A673 (cell line): ENCODE data around the gene KAZN. TPM values are rescaled to one million over a fixed set of nuclear protein-coding genes. Genes with fewer than 3 reads are reported as not detected.

Source experiments
- BruUV-seq: library from RNA; stranded (reverse); fragments of 400-500 nt; replicated peaks from 2 replicates; lab custom pipeline; 2021; lab: Mats Ljungman, UMichigan
- CTCF ChIA-PET: fragments of 300-600 bp; sonication (Branson Sonifier 250); formaldehyde crosslinking; loops from one replicate; lab custom pipeline; 2022; ENCODE audit warnings: antibody characterized with exemption; lab: Charles Lee
- POLR2A ChIA-PET: fragments of 300-600 bp; sonication (Branson Sonifier 250); formaldehyde crosslinking; loops from one replicate; lab custom pipeline; 2022; ENCODE audit warnings: antibody characterized with exemption; ENCODE audit not compliant: low non-redundant PET; lab: Charles Lee
- DNase-seq: peaks from one replicate; pipeline ENCODE4 v3.0.0-alpha.2; 2015; ENCODE audit warnings: low spot score
- H3K27ac ChIP-seq: fragments of 200-600 bp; sonication (generic); 2 replicates; pipeline ENCODE4 v1.5.1; 2016; ENCODE audit warnings: mixed run types, low read depth, mild to moderate bottlenecking, mixed read lengths, antibody characterized with exemption, low read length; ENCODE audit not compliant: poor library complexity, severe bottlenecking
- H3K27me3 ChIP-seq: fragments of 200-600 bp; sonication (generic); replicated peaks from 2 replicates; pipeline ENCODE4 v1.6.1; 2017; ENCODE audit warnings: mixed run types, low read depth, mild to moderate bottlenecking, mixed read lengths, antibody characterized with exemption, low read length; ENCODE audit not compliant: insufficient read depth, poor library complexity
- H3K36me3 ChIP-seq: fragments of 200-600 bp; sonication (generic); 2 replicates; pipeline ENCODE4 v1.6.1; 2016; ENCODE audit warnings: mixed run types, mild to moderate bottlenecking, mixed read lengths, antibody characterized with exemption, low read length; ENCODE audit not compliant: insufficient read depth, poor library complexity, severe bottlenecking
- H3K4me1 ChIP-seq: fragments of 200-600 bp; sonication (generic); 2 replicates; pipeline ENCODE4 v1.6.1; 2017; ENCODE audit warnings: mixed run types, mild to moderate bottlenecking, mixed read lengths, antibody characterized with exemption, low read length; ENCODE audit not compliant: insufficient read depth, poor library complexity, severe bottlenecking
- H3K4me3 ChIP-seq: fragments of 200-600 bp; sonication (generic); 2 replicates; pipeline ENCODE4 v1.5.1; 2016; ENCODE audit warnings: low read depth, mixed run types, mild to moderate bottlenecking, mixed read lengths, low read length; ENCODE audit not compliant: poor library complexity, severe bottlenecking
- H3K9me3 ChIP-seq: fragments of 200-600 bp; sonication (generic); 2 replicates; pipeline ENCODE4 v1.6.1; 2016; ENCODE audit warnings: mixed run types, low read depth, mild to moderate bottlenecking, mixed read lengths, antibody characterized with exemption, low read length; ENCODE audit not compliant: poor library complexity, severe bottlenecking
- CTCF ChIP-seq: fragments of 300-800, 200-600 bp; sonication (generic); conservative IDR thresholded peaks from 2 replicates; pipeline ENCODE4 v1.5.1; 2017; ENCODE audit warnings: low read depth, mild to moderate bottlenecking, antibody characterized with exemption, low read length, moderate library complexity, mixed read lengths
- EZH2 ChIP-seq: fragments of 200-600 bp; sonication (generic); IDR thresholded peaks from 2 replicates; pipeline ENCODE4 v1.6.1; 2017; ENCODE audit warnings: borderline replicate concordance, low read depth, mild to moderate bottlenecking, mixed read lengths, antibody characterized with exemption, low read length; ENCODE audit not compliant: poor library complexity, severe bottlenecking
- intact Hi-C: fragments of 100-400 bp; cut with micrococcal nuclease; formaldehyde crosslinking; loops from one replicate; pipeline ENCODE4 v1.10.0; 2022; ENCODE audit not compliant: unreplicated experiment
- total RNA-seq: library from RNA; stranded (reverse); gene quantifications from 2 replicates; pipeline ENCODE4 v1.2.3, GENCODE V29; 2021

The KAZN gene
- total RNA-seq, 1 experiment from 2014 or later, result 8.0 TPM

- H3K27me3 ChIP-seq, result no peaks in the 10 kb centered on the region
- H3K4me3 ChIP-seq, result no peak overlapping the region
- ChIA-PET CTCF (no interaction called here), POLR2A (no interaction called here)
- TF ChIP-seq EZH2, result no peak
- TF ChIP-seq CTCF, result no peak
- H3K36me3 ChIP-seq, result no peaks in the 10 kb centered on the region
- BruUV-seq, result no TSS peak
- DNase-seq, result no peak
- H3K4me1 ChIP-seq, result no peaks in the 10 kb centered on the region
- no peaks in the 10 kb centered on the region for H3K9me3 ChIP-seq
- intact Hi-C loops, result no loop called here
- no peak overlapping the region for H3K27ac ChIP-seq
These were observed 253.3 kb downstream of the KAZN start for GRCh38 chr1:14851760-14852159.

- no TSS peak for BruUV-seq
- POLR2A ChIA-PET, result no interaction called here
These were observed 253.8 kb downstream of the KAZN start for GRCh38 chr1:14852291-14852690.

GRCh38 chr1:14853518-14853917 lies 255.0 kb downstream of the KAZN start:
- no peaks in the 10 kb centered on the region for H3K4me1 ChIP-seq
- H3K27ac ChIP-seq, result no peak overlapping the region
- POLR2A ChIA-PET, result no interaction called here
- CTCF ChIA-PET, result no interaction called here
- no peak for DNase-seq
- no TSS peak for BruUV-seq
- TF ChIP-seq CTCF (no peak), EZH2 (no peak)
- intact Hi-C loops, result no loop called here
- H3K9me3 ChIP-seq, result no peaks in the 10 kb centered on the region
- no peaks in the 10 kb centered on the region for H3K36me3 ChIP-seq
- H3K27me3 ChIP-seq, result no peaks in the 10 kb centered on the region
- H3K4me3 ChIP-seq, result no peak overlapping the region

More at GRCh38 chr1:14852291-14852690, 253.8 kb downstream of the KAZN start:
- CTCF ChIA-PET, result no interaction called here
- Histone ChIP-seq H3K36me3 (no peaks in the 10 kb centered on the region), H3K27me3 (no peaks in the 10 kb centered on the region), H3K4me3 (no peak overlapping the region), H3K9me3 (no peaks in the 10 kb centered on the region), H3K27ac (no peak overlapping the region), H3K4me1 (no peaks in the 10 kb centered on the region)
- intact Hi-C loops, result no loop called here
- no peak for DNase-seq
- no peak for TF ChIP-seq CTCF
- no peak for TF ChIP-seq EZH2
